ENCODE measurements around the gene LAMC2. TPM values are rescaled to one million over a fixed set of nuclear protein-coding genes. Genes with fewer than 3 reads are reported as not detected.

The LAMC2 gene
- total and polyA plus RNA-seq, 10 of the 15 experiments (the other 5 are each of a cell fraction or from before 2014, with no cell fraction given) = 0.27 to 1.5 (median 0.92) TPM

DNA sequence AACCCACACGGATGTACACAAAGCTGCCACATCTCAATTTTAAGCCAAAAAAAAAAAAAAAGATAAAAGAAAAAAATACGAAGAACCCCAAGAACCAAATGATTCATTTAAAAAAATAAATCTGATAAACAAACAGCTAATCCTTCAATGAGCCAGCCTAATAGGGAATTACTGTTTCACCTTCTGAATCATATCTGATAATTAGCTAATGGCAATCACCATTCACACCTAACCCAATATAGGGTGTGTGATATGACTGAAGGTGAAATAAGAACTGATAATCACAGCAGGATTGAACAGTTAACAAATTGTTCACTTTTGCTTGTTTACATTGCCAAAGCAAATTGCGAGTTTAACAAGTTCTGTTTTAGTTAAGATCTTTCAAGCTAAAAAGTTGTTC, 61.4 kb downstream of the LAMC2 start:
- POLR2A ChIA-PET = interaction anchor here (0.7 to 1.4 kb wide), 4 partner anchors 10 to 52 kb away, joined by 3 to 5 read pairs (median 4); no protein-coding TSS in a partner anchor
- BruUV-seq (replicated peaks) = no TSS peak
- peaks cover 7% of the 10 kb centered on the region; the same call in 1 of the 2 replicates for H3K4me1 ChIP-seq (ENCODE audit: control insufficient read depth, insufficient read depth, low read length)
- no peak overlapping the region for H2AFZ ChIP-seq (ENCODE audit: control insufficient read depth, low read depth, low read length)
- H3K9me3 ChIP-seq (replicated peaks; ENCODE audit: control insufficient read depth, insufficient read depth, low read length) = no peaks in the 10 kb centered on the region; the same call in 1 of the 3 replicates
- CTCF ChIA-PET = interaction anchor here (0.7 to 2.4 kb wide), 5 partner anchors 13 to 1022 kb away, joined by 3 to 9 read pairs (median 6); no protein-coding TSS in a partner anchor
- FAIRE-seq = no peak
- no peaks in the 10 kb centered on the region for H3K27me3 ChIP-seq (replicated peaks in 1 of 2; ENCODE audit: control insufficient read depth in 2 of 2, insufficient read depth in 2 of 2, low read length in 1 of 2)
- no peak overlapping the region for H3K9ac ChIP-seq (ENCODE audit: control insufficient read depth, insufficient read depth, low read length)
- SMC1A ChIA-PET (ENCODE audit: uncharacterized antibody, unreplicated experiment) = interaction anchor here (1.0 to 3.0 kb wide), 7 partner anchors 9 to 71 kb away, joined by 3 to 16 read pairs (median 5); no protein-coding TSS in a partner anchor
- no peak overlapping the region for H3K4me3 ChIP-seq
- RAD21 ChIA-PET (ENCODE audit: unreplicated experiment) = interaction anchor here (1.2 to 2.5 kb wide), 3 partner anchors 19 to 31 kb away, joined by 3 to 8 read pairs (median 5); no protein-coding TSS in a partner anchor
- WGBS (ENCODE audit: insufficient coverage, insufficient replicate concordance, low lambda C conversion rate, missing lambda C conversion rate) = 18% methylated on average over 3 of the region's 3 CpGs
- intact Hi-C loops (cut with micrococcal nuclease; ENCODE audit: unreplicated experiment) (no loop called here), in situ Hi-C loops (cut with MboI) (no loop called here)
- 0 out of 2 replicates have a peak, but pooled peaks have one; percentile 15 for TF ChIP-seq IKZF1 (conservative IDR thresholded peaks at IDR 0.05)
- peak; percentile 82 for TF ChIP-seq MTA2 (IDR thresholded peaks at IDR 0.05; ENCODE audit: low read depth)
- TF ChIP-seq BMI1 (IDR thresholded peaks at IDR 0.05; ENCODE audit: borderline replicate concordance) = peak; percentile 30; the same call in 1 of the 2 replicates
- no peak for TF ChIP-seq PRDM15 (CRISPR knock-in tag; IDR thresholded peaks at IDR 0.05)
- H3K36me3 ChIP-seq (ENCODE audit: control insufficient read depth in 2 of 2, insufficient read depth in 2 of 2, low read length in 1 of 2) = no peaks in the 10 kb centered on the region
- ATAC-seq = no peak
- no peak overlapping the region for H3K4me2 ChIP-seq (ENCODE audit: control insufficient read depth, insufficient read depth)
- no peak overlapping the region for H3K27ac ChIP-seq (ENCODE audit: control insufficient read depth, insufficient read depth)
- no peaks in the 10 kb centered on the region for H3K79me2 ChIP-seq (ENCODE audit: control insufficient read depth, insufficient read depth, low read length)
- no peak for DNase-seq (ENCODE audit: low read depth, low spot score)
- no peaks in the 10 kb centered on the region for H4K20me1 ChIP-seq (ENCODE audit: control insufficient read depth, insufficient read depth)
